Measurements from ENCODE around the gene OR10G2. TPM values are rescaled to one million over a fixed set of nuclear protein-coding genes. Genes with fewer than 3 reads are reported as not detected.

OR10G2 gene
- total RNA-seq, 2 experiments from 2014 or later, result not detected

GRCh38 chr14:21669284-21669683 is 34.5 kb upstream of the OR10G2 start:
- Histone ChIP-seq H3K9me3 (ENCODE audit: control insufficient read depth in 1 of 2, insufficient read depth in 1 of 2, low read length in 2 of 2) (peaks cover 0 to 4% of the 10 kb centered on the region in 2 experiments), H3K27ac (ENCODE audit: low read depth in 1 of 2, low read length in 2 of 2) (no peak overlapping the region), H3K4me3 (ENCODE audit: low read length) (no peak overlapping the region), H3K27me3 (ENCODE audit: control insufficient read depth in 1 of 2, insufficient read depth in 2 of 2, low read length in 2 of 2) (peaks cover 0 to 19% of the 10 kb centered on the region in 2 experiments), H3K4me1 (ENCODE audit: insufficient read depth, low read length) (no peaks in the 10 kb centered on the region), H3K36me3 (ENCODE audit: insufficient read depth, low read length) (no peaks in the 10 kb centered on the region)
- H3K4me3 Mint-ChIP-seq, result no peak overlapping the region
- TF ChIP-seq, protein P1, sequence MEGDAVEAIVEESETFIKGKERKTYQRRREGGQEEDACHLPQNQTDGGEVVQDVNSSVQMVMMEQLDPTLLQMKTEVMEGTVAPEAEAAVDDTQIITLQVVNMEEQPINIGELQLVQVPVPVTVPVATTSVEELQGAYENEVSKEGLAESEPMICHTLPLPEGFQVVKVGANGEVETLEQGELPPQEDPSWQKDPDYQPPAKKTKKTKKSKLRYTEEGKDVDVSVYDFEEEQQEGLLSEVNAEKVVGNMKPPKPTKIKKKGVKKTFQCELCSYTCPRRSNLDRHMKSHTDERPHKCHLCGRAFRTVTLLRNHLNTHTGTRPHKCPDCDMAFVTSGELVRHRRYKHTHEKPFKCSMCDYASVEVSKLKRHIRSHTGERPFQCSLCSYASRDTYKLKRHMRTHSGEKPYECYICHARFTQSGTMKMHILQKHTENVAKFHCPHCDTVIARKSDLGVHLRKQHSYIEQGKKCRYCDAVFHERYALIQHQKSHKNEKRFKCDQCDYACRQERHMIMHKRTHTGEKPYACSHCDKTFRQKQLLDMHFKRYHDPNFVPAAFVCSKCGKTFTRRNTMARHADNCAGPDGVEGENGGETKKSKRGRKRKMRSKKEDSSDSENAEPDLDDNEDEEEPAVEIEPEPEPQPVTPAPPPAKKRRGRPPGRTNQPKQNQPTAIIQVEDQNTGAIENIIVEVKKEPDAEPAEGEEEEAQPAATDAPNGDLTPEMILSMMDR (IDR thresholded peaks at IDR 0.05), result no peak
- no peak for DNase-seq
- peaks cover 56% of the 10 kb centered on the region for H3K27me3 Mint-ChIP-seq
- CTCF ChIA-PET, result no interaction called here
- no peak overlapping the region for H3K27ac Mint-ChIP-seq
- no peaks in the 10 kb centered on the region for H3K4me1 Mint-ChIP-seq (ENCODE audit: low read depth)
- intact Hi-C loops (cut with DNase I, micrococcal nuclease), result no loop called here
- H3K9me3 Mint-ChIP-seq, result peaks cover 1% of the 10 kb centered on the region
- POLR2A ChIA-PET, result no interaction called here
- ATAC-seq (ENCODE audit: poor library complexity), result no peak
- no peaks in the 10 kb centered on the region for H3K36me3 Mint-ChIP-seq (ENCODE audit: low read depth)

DNA sequence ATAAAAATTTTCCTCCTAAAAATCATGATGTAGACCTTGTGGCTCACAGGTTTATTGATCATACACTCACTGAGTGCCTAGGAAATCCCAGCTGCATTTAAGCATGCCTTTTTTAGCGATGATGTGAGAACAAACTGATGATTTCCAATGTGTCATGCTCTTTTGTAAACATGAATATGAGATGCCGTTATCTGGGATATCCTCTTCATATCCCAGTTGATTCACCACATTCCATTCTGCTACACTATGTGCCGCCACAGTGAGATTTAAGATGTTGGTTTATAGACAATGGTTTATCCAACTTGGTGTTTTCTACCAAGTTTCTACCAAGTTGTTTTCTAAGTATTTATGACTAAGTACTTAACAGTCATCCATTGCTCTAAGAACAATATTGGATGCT is 33.6 kb upstream of the OR10G2 start:
- no peaks in the 10 kb centered on the region for H3K9me3 ChIP-seq (ENCODE audit: control insufficient read depth in 1 of 2, insufficient read depth in 1 of 2, low read length in 2 of 2)
- ATAC-seq (ENCODE audit: poor library complexity), result no peak

GRCh38 chr14:21656980-21657379 is 22.2 kb upstream of the OR10G2 start:
- no peak overlapping the region for H3K4me3 Mint-ChIP-seq
- H3K36me3 Mint-ChIP-seq (ENCODE audit: low read depth), result no peaks in the 10 kb centered on the region
- no peaks in the 10 kb centered on the region for H3K9me3 Mint-ChIP-seq
- Histone ChIP-seq H3K27ac (ENCODE audit: low read depth in 1 of 2, low read length in 2 of 2) (no peak overlapping the region), H3K4me1 (ENCODE audit: insufficient read depth, low read length) (no peaks in the 10 kb centered on the region), H3K4me3 (ENCODE audit: low read length) (no peak overlapping the region), H3K27me3 (ENCODE audit: control insufficient read depth in 1 of 2, insufficient read depth in 2 of 2, low read length in 2 of 2) (peaks cover 7 to 13% of the 10 kb centered on the region in 2 experiments), H3K36me3 (ENCODE audit: insufficient read depth, low read length) (no peaks in the 10 kb centered on the region), H3K9me3 (ENCODE audit: control insufficient read depth in 1 of 2, insufficient read depth in 1 of 2, low read length in 2 of 2) (no peaks in the 10 kb centered on the region)
- ATAC-seq (ENCODE audit: poor library complexity), result no peak
- TF ChIP-seq, protein P1 (IDR thresholded peaks at IDR 0.05), result no peak
- intact Hi-C loops (cut with DNase I, micrococcal nuclease), result no loop called here
- ChIA-PET POLR2A (no interaction called here), CTCF (no interaction called here)
- H3K4me1 Mint-ChIP-seq (ENCODE audit: low read depth), result no peaks in the 10 kb centered on the region
- no peak overlapping the region for H3K27ac Mint-ChIP-seq
- H3K27me3 Mint-ChIP-seq, result peaks cover 32% of the 10 kb centered on the region
- DNase-seq, result no peak

More for the DNA sequence above, 33.6 kb upstream of the OR10G2 start:
- intact Hi-C loops (cut with DNase I, micrococcal nuclease), result no loop called here
- POLR2A ChIA-PET, result no interaction called here
- Mint-ChIP-seq H3K27ac (no peak overlapping the region), H3K4me3 (no peak overlapping the region), H3K27me3 (peaks cover 63% of the 10 kb centered on the region), H3K9me3 (peaks cover 3% of the 10 kb centered on the region), H3K4me1 (ENCODE audit: low read depth) (no peaks in the 10 kb centered on the region), H3K36me3 (ENCODE audit: low read depth) (no peaks in the 10 kb centered on the region)
- Histone ChIP-seq H3K27me3 (ENCODE audit: control insufficient read depth in 1 of 2, insufficient read depth in 2 of 2, low read length in 2 of 2) (peaks cover 0 to 19% of the 10 kb centered on the region in 2 experiments), H3K27ac (ENCODE audit: low read depth in 1 of 2, low read length in 2 of 2) (no peak overlapping the region), H3K36me3 (ENCODE audit: insufficient read depth, low read length) (no peaks in the 10 kb centered on the region), H3K4me3 (ENCODE audit: low read length) (no peak overlapping the region), H3K4me1 (ENCODE audit: insufficient read depth, low read length) (no peaks in the 10 kb centered on the region)
- CTCF ChIA-PET, result interaction anchor here (0.9 kb wide), 1 partner anchor 9 kb away, joined by 3 read pairs; no protein-coding TSS in a partner anchor
- no peak for DNase-seq
- TF ChIP-seq, protein P1 (IDR thresholded peaks at IDR 0.05), result no peak

Data from CD4-positive, alpha-beta T cell (primary cell).